SK-N-SH (cell line): ENCODE results near the gene PLK2. TPM values are rescaled to one million over a fixed set of nuclear protein-coding genes. Genes with fewer than 3 reads are reported as not detected.

Experiments used
- CTCF ChIA-PET: fragments of 300-600, 350-600 bp; formaldehyde crosslinking; extraction: SDS; loops from one replicate; lab custom pipeline; 2021; lab: Yijun Ruan, JAX
- POLR2A ChIA-PET: fragments of 350-600 bp; sonication (Branson Sonifier 250); formaldehyde crosslinking; extraction: SDS; loops from one replicate; lab custom pipeline; 2020; ENCODE audit warnings: antibody characterized with exemption, inconsistent platforms; lab: Yijun Ruan, JAX
- DNase-seq: peaks from one replicate; pipeline ENCODE4 v3.0.0; 2012
- H2AFZ ChIP-seq: fragments of 200-600 bp; sonication (generic); 2 replicates; pipeline ENCODE4 v1.8.1; 2016; ENCODE audit warnings: antibody characterized with exemption, mild to moderate bottlenecking, low read depth
- H3F3A ChIP-seq: fragments of 200-600 bp; sonication (generic); replicated peaks from 2 replicates; pipeline ENCODE3; 2016; ENCODE audit warnings: antibody characterized with exemption, mild to moderate bottlenecking; ENCODE audit not compliant: insufficient read depth
- H3K27ac ChIP-seq, 2 experiments: fragments of 200-500 bp in 1 of 2; fragments of 200-600 bp in 1 of 2; sonication (Bioruptor generic) in 1 of 2; sonication (generic), shearing (Covaris generic) in 1 of 2; 2 replicates each; pipeline versions ENCODE4 v1.5.1 to v1.6.1; 2014 to 2016; ENCODE audit warnings: low read depth in 2 of 2, inconsistent platforms in 1 of 2, low read length in 1 of 2, mild to moderate bottlenecking in 1 of 2, mixed read lengths in 1 of 2
- H3K27me3 ChIP-seq: fragments of 200-600 bp; sonication (generic), shearing (Covaris generic); 2 replicates; pipeline ENCODE4 v1.6.1; 2016; ENCODE audit warnings: mixed run types; ENCODE audit not compliant: insufficient read depth
- H3K36me3 ChIP-seq, 2 experiments: fragments of 200-500 bp in 1 of 2; fragments of 200-600 bp in 1 of 2; sonication (Bioruptor generic) in 1 of 2; sonication (generic) in 1 of 2; replicated peaks in 1 of 2; 2 replicates each; pipeline versions ENCODE3 to v1.5.1; 2014 to 2016; ENCODE audit warnings: low read length in 1 of 2, mild to moderate bottlenecking in 1 of 2; ENCODE audit not compliant: insufficient read depth in 2 of 2, control insufficient read depth in 1 of 2
- H3K4me1 ChIP-seq, 2 experiments: fragments of 200-500 bp in 1 of 2; fragments of 200-600 bp in 1 of 2; sonication (Bioruptor generic) in 1 of 2; sonication (generic), shearing (Covaris generic) in 1 of 2; 2 replicates each; pipeline versions ENCODE4 v1.5.1 to v1.6.1; 2014 to 2016; ENCODE audit warnings: low read depth in 1 of 2, low read length in 1 of 2, mixed run types in 1 of 2; ENCODE audit not compliant: insufficient read depth in 2 of 2, control insufficient read depth in 1 of 2
- H3K4me2 ChIP-seq: fragments of 200-600 bp; sonication (generic), shearing (Covaris generic); 2 replicates; pipeline ENCODE4 v1.6.1; 2017; ENCODE audit warnings: mixed run types
- H3K4me3 ChIP-seq, 2 experiments: fragments of 200-500 bp in 1 of 2; fragments of 200-600 bp in 1 of 2; sonication (Bioruptor generic) in 1 of 2; sonication (generic), shearing (Covaris generic) in 1 of 2; 2 replicates each; pipeline versions ENCODE4 v1.5.1 to v1.8.1; 2014 to 2016; ENCODE audit warnings: low read depth in 2 of 2, inconsistent platforms in 1 of 2, low read length in 1 of 2, mild to moderate bottlenecking in 1 of 2, mixed read lengths in 1 of 2, moderate library complexity in 1 of 2
- H3K79me2 ChIP-seq: fragments of 200-600 bp; sonication (generic); 2 replicates; pipeline ENCODE4 v1.8.1; 2017; ENCODE audit warnings: mild to moderate bottlenecking; ENCODE audit not compliant: insufficient read depth
- H3K9ac ChIP-seq: fragments of 200-600 bp; sonication (generic); 2 replicates; pipeline ENCODE4 v1.6.1; 2017; ENCODE audit warnings: mixed run types
- H3K9me2 ChIP-seq: fragments of 200-600 bp; sonication (generic); 2 replicates; pipeline ENCODE4 v1.6.1; 2017; ENCODE audit warnings: mixed run types
- H3K9me3 ChIP-seq: fragments of 200-600 bp; sonication (generic); 2 replicates; pipeline ENCODE4 v1.6.1; 2017; ENCODE audit warnings: mixed run types, mild to moderate bottlenecking, moderate library complexity
- H4K20me1 ChIP-seq: fragments of 200-600 bp; sonication (generic); 2 replicates; pipeline ENCODE4 v1.6.1; 2017; ENCODE audit warnings: mild to moderate bottlenecking, mixed run types; ENCODE audit not compliant: insufficient read depth
- FOXJ3 ChIP-seq: sonication (generic); formaldehyde crosslinking; IDR thresholded peaks from 2 replicates; pipeline ENCODE4 v1.5.1; 2020; ENCODE audit warnings: mild to moderate bottlenecking, missing genetic modification reagents
- GABPA ChIP-seq: IDR thresholded peaks from 2 replicates; pipeline ENCODE4 v1.4.0; 2012; ENCODE audit warnings: low read depth, mild to moderate bottlenecking
- GATA2 ChIP-seq: sonication (generic); formaldehyde crosslinking; IDR thresholded peaks from 2 replicates; pipeline ENCODE4 v1.5.0; 2020; ENCODE audit warnings: mild to moderate bottlenecking, missing genetic modification reagents
- MEF2A ChIP-seq: IDR thresholded peaks from 2 replicates; pipeline ENCODE4 v1.4.0; 2012; ENCODE audit warnings: low read depth, borderline replicate concordance
- NFIC ChIP-seq: IDR thresholded peaks from 2 replicates; pipeline ENCODE4 v1.4.0; 2012; ENCODE audit warnings: borderline replicate concordance
- POLR2AphosphoS5 ChIP-seq: IDR thresholded peaks from 2 replicates; pipeline ENCODE4 v1.6.1; 2012; ENCODE audit warnings: low read depth, low read length
- RFX5 ChIP-seq: IDR thresholded peaks from 2 replicates; pipeline ENCODE4 v1.6.1; 2012; ENCODE audit warnings: mild to moderate bottlenecking, improper control_type of control experiment, low read length
- RXRA ChIP-seq: IDR thresholded peaks from 2 replicates; pipeline ENCODE4 v1.4.0; 2012; ENCODE audit warnings: low read depth, mild to moderate bottlenecking, borderline replicate concordance
- SIN3A ChIP-seq: IDR thresholded peaks from 2 replicates; pipeline ENCODE4 v1.6.1; 2012; ENCODE audit warnings: low read depth, mild to moderate bottlenecking, low read length, moderate library complexity, borderline replicate concordance
- SMC3 ChIP-seq: IDR thresholded peaks from 2 replicates; pipeline ENCODE4 v1.6.1; 2012; ENCODE audit warnings: low read depth, low read length, improper control_type of control experiment
- TAF1 ChIP-seq: IDR thresholded peaks from 2 replicates; pipeline ENCODE4 v1.6.1; 2012; ENCODE audit warnings: low read depth, mild to moderate bottlenecking, low read length, moderate library complexity, borderline replicate concordance
- ZBTB33 ChIP-seq: IDR thresholded peaks from 2 replicates; pipeline ENCODE4 v1.4.0; 2012; ENCODE audit warnings: low read depth, borderline replicate concordance
- WGBS: methylation state at CpG from one replicate; pipeline ENCODE4 v1.1.6; 2017; ENCODE audit warnings: low lambda C conversion rate; 5-methylcytosine and 5-hydroxymethylcytosine counted together
- polyA plus RNA-seq, 3 experiments: library from polyadenylated mRNA; depleted of rRNA; stranded (reverse); fragments of >200 nt; gene quantifications; 2 replicates each; pipeline ENCODE4 v1.2.3, GENCODE V29; 2012
- TF ChIP-seq, protein P1 (sequence below): IDR thresholded peaks from 2 replicates; pipeline ENCODE4 v1.4.0; 2012; ENCODE audit warnings: low read depth
- TF ChIP-seq, protein P2 (sequence below): IDR thresholded peaks from 2 replicates; pipeline ENCODE4; 2012

The PLK2 gene
- polyA plus RNA-seq, 1 of the 3 experiments (the other 2 are of a cell fraction), result 157 TPM

DNA sequence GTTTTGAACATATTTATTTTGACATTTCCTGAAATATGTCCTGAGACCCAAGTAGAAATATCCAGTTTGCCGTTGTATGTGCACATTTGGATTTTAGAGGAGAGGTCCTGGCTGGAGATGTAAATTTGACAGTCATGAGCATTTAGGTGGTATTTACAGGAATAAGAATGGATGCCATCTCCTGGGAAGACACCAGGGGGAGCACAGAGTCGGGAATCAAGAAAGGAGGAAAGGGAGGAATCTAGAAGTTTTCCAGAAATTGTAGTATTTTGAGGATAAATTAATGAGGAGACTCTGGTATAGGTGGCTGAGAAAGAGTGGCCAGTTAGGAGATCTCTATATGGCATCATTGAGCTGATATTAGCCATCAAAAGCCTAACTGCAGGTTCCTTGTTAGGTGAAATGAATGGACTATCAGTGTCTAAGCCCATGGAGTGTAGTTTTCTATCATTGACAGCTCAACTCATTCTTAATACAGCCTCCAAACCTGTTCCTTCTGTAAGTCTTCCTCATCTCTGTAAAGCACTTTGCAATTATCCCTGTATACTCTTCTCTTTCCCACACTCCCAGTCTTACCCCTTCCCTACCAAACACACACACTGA lies 38.6 kb upstream of the PLK2 start (continued):
- no peak for TF ChIP-seq ZBTB33
- TF ChIP-seq, all 33 proteins: peak for 3

DNA sequence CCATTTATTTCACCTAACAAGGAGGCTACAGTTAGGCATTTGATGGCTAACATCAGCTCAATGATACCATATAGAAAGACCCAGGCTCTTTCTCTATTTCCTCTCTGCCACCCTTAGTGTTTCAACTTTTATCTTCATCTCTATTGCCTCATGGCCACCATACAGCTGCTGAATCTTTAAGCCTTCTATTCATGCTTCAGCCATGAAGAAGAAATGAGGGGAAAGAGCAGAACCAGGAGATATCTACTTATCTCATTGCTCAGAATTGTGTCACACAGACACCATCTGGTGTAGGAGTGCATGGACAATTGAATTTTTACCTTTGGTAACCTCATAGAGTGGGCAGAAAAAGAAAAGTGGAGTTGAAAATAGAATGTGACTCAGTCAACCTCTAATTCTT lies 38.0 kb upstream of the PLK2 start:
- Histone ChIP-seq H3K9me3 (no peaks in the 10 kb centered on the region), H3K27ac (no peak overlapping the region), H3K79me2 (no peaks in the 10 kb centered on the region), H3K4me2 (no peak overlapping the region), H3K36me3 (no peaks in the 10 kb centered on the region), H3K4me1 (no peaks in the 10 kb centered on the region; a peak in 1 of 4 replicates), H3K9me2 (no peaks in the 10 kb centered on the region), H4K20me1 (no peaks in the 10 kb centered on the region), H3K9ac (no peak overlapping the region), H3F3A (no peaks in the 10 kb centered on the region), H3K4me3 (no peak overlapping the region), H2AFZ (no peak overlapping the region), H3K27me3 (no peaks in the 10 kb centered on the region)
- ChIA-PET CTCF (interaction anchor here (0.6 to 6.3 kb wide), 19 partner anchors 9 to 379 kb away, joined by 3 to 100 read pairs (median 5); no protein-coding TSS in a partner anchor), POLR2A (no interaction called here)
- DNase-seq, result no peak
- TF ChIP-seq, protein P1, sequence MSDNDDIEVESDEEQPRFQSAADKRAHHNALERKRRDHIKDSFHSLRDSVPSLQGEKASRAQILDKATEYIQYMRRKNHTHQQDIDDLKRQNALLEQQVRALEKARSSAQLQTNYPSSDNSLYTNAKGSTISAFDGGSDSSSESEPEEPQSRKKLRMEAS, result no peak
- TF ChIP-seq SIN3A (no peak), NFIC (no peak), RFX5 (no peak), POLR2AphosphoS5 (no peak), GABPA (no peak), RXRA (no peak), FOXJ3 (CRISPR knock-in tag) (no peak), GATA2 (CRISPR knock-in tag) (no peak), SMC3 (no peak), MEF2A (no peak)

- Histone ChIP-seq H3K9me3 (no peaks in the 10 kb centered on the region), H3K79me2 (no peaks in the 10 kb centered on the region), H3K36me3 (no peaks in the 10 kb centered on the region), H3K4me3 (no peak overlapping the region)
- TF ChIP-seq, protein P2, sequence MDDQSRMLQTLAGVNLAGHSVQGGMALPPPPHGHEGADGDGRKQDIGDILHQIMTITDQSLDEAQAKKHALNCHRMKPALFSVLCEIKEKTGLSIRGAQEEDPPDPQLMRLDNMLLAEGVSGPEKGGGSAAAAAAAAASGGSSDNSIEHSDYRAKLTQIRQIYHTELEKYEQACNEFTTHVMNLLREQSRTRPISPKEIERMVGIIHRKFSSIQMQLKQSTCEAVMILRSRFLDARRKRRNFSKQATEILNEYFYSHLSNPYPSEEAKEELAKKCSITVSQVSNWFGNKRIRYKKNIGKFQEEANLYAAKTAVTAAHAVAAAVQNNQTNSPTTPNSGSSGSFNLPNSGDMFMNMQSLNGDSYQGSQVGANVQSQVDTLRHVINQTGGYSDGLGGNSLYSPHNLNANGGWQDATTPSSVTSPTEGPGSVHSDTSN, result no peak
- TF ChIP-seq TAF1, result no peak
- TF ChIP-seq FOXJ3 (CRISPR knock-in tag), result no peak
- TF ChIP-seq, all 33 proteins: peak for 0
- Histone ChIP-seq H2AFZ (no peak overlapping the region), H3K27me3 (no peaks in the 10 kb centered on the region), H3K9ac (no peak overlapping the region), H3F3A (no peaks in the 10 kb centered on the region), H3K27ac (no peak overlapping the region), H3K9me2 (no peaks in the 10 kb centered on the region), H3K4me2 (no peak overlapping the region), H4K20me1 (no peaks in the 10 kb centered on the region), H3K4me1 (no peaks in the 10 kb centered on the region; a peak in 1 of 4 replicates)
- 46% methylated on average over 5 of the region's 5 CpGs for WGBS
- ChIA-PET CTCF (interaction anchor here (0.6 to 6.3 kb wide), 12 partner anchors 8 to 380 kb away, joined by 3 to 100 read pairs (median 5); no protein-coding TSS in a partner anchor), POLR2A (no interaction called here)
- no peak for DNase-seq
Observed at GRCh38 chr5:58497386-58497785, 37.5 kb upstream of the PLK2 start.
